Activated T-cell treated with anti-CD3 and anti-CD28 coated beads, Interleukin-2, amount 50 U/mL, for 48 hours (primary cell): Measurements from ENCODE around the gene BCL2.

ENCODE experiments used
- DNase-seq, 2 experiments: peaks; one replicate each; pipeline ENCODE4 v3.0.0-alpha.2; 2020

The BCL2 gene

GRCh38 chr18:63284827-63285733, 34.5 kb downstream of the BCL2 start:
- no peak for DNase-seq

GRCh38 chr18:63284173-63284799, 35.3 kb downstream of the BCL2 start:
- no peak for DNase-seq

- DNase-seq = no peak
These were observed 36.1 kb downstream of the BCL2 start for GRCh38 chr18:63283305-63284094.

- no peak for DNase-seq
These were observed 36.8 kb downstream of the BCL2 start for GRCh38 chr18:63282793-63283192.

- DNase-seq = no peak
These were observed 46.2 kb downstream of the BCL2 start for GRCh38 chr18:63273222-63273927.

- no peak for DNase-seq
These were observed 46.9 kb downstream of the BCL2 start for GRCh38 chr18:63272638-63273037.

- no peak for DNase-seq
These were observed 47.7 kb downstream of the BCL2 start for GRCh38 chr18:63271881-63272299.

- no peak for DNase-seq
These were observed 48.4 kb downstream of the BCL2 start for GRCh38 chr18:63271148-63271547.

- DNase-seq = no peak
These were observed 51.4 kb downstream of the BCL2 start for GRCh38 chr18:63267975-63268721.

GRCh38 chr18:63266888-63267790, 52.4 kb downstream of the BCL2 start:
- no peak for DNase-seq

GRCh38 chr18:63265326-63265725, 54.2 kb downstream of the BCL2 start:
- DNase-seq = no peak

GRCh38 chr18:63264871-63265270, 54.7 kb downstream of the BCL2 start:
- DNase-seq = no peak

- DNase-seq = no peak
These were observed 56.1 kb downstream of the BCL2 start for GRCh38 chr18:63263444-63263843.

GRCh38 chr18:63262369-63263335, 56.9 kb downstream of the BCL2 start:
- no peak for DNase-seq

- DNase-seq = no peak
These were observed 58.5 kb downstream of the BCL2 start for GRCh38 chr18:63261029-63261428.

GRCh38 chr18:63260380-63260754, 59.2 kb downstream of the BCL2 start:
- no peak for DNase-seq

GRCh38 chr18:63259567-63260379, 59.8 kb downstream of the BCL2 start:
- DNase-seq = no peak

GRCh38 chr18:63258749-63259566, 60.6 kb downstream of the BCL2 start:
- no peak for DNase-seq
